Spleen (tissue), 11 donors: ENCODE measurements around the gene NPY. TPM values are rescaled to one million over a fixed set of nuclear protein-coding genes. Genes with fewer than 3 reads are reported as not detected.

Experiments used
- DNase-seq: peaks from one replicate; pipeline ENCODE4 v3.0.0-alpha.2; 2020
- H3K27ac ChIP-seq, 8 donors: fragments of 200-600 bp; sonication (generic) in 7 of 8; 1 replicate in 4 of 8; 2 replicates in 4 of 8; pipeline versions ENCODE4 v1.5.0 to v1.8.0; 2016 to 2021; ENCODE audit warnings: inconsistent platforms in 4 of 8, mild to moderate bottlenecking in 4 of 8, moderate library complexity in 1 of 8
- H3K27me3 ChIP-seq, 7 donors: fragments of 200-600 bp; sonication (generic) in 6 of 7; replicated peaks in 1 of 7; 1 replicate in 4 of 7; 2 replicates in 3 of 7; pipeline versions ENCODE4 v1.5.0 to v1.8.0; 2016 to 2021; ENCODE audit warnings: inconsistent platforms in 3 of 7, mild to moderate bottlenecking in 1 of 7
- H3K36me3 ChIP-seq, 6 donors: fragments of 200-600 bp; sonication (generic) in 5 of 6; 1 replicate in 4 of 6; 2 replicates in 2 of 6; pipeline versions ENCODE4 v1.5.0 to v1.8.0; 2016 to 2021; ENCODE audit warnings: inconsistent platforms in 2 of 6
- H3K4me1 ChIP-seq, 6 donors: fragments of 200-600 bp; sonication (generic) in 5 of 6; 1 replicate in 3 of 6; 2 replicates in 3 of 6; pipeline versions ENCODE4 v1.5.0 to v1.8.0; 2016 to 2021; ENCODE audit warnings: inconsistent platforms in 3 of 6
- H3K4me3 ChIP-seq, 8 donors: fragments of 200-600 bp; sonication (generic) in 7 of 8; 1 replicate in 4 of 8; 2 replicates in 4 of 8; pipeline versions ENCODE4 v1.5.0 to v1.8.0; 2016 to 2021; ENCODE audit warnings: inconsistent platforms in 4 of 8, mild to moderate bottlenecking in 4 of 8, moderate library complexity in 2 of 8
- H3K9me3 ChIP-seq, 8 donors: fragments of 200-600 bp; sonication (generic) in 7 of 8; 1 replicate in 4 of 8; 2 replicates in 4 of 8; pipeline versions ENCODE4 v1.5.0 to v1.8.0; 2016 to 2021; ENCODE audit warnings: inconsistent platforms in 4 of 8
- POLR2A ChIP-seq, 3 donors: fragments of 450-650 bp; IDR thresholded peaks; one replicate each; pipeline ENCODE4 v1.5.1; 2017; ENCODE audit warnings: antibody characterized with exemption in 3 of 3, mild to moderate bottlenecking in 1 of 3
- POLR2AphosphoS5 ChIP-seq, 3 donors: sonication (generic); formaldehyde crosslinking; IDR thresholded peaks; one replicate each; pipeline ENCODE4 v1.5.1; 2017; ENCODE audit warnings: antibody characterized with exemption in 3 of 3
- WGBS, 5 donors: extraction: QIAGEN DNeasy Blood & Tissue Kit in 3 of 5; methylation state at CpG; one replicate each; pipeline versions ENCODE4 v1.1.5 to v1.1.7; 2013 to 2018; 5-methylcytosine and 5-hydroxymethylcytosine counted together
- intact Hi-C: fragments of 100-400 bp; cut with DNase I; formaldehyde crosslinking; loops from one replicate; pipeline ENCODE4 v1.15.0; 2023; ENCODE audit warnings: low total_unique reads
- polyA plus RNA-seq, 3 donors: library from polyadenylated mRNA; stranded (reverse); fragments of 200-250 nt; gene quantifications; one replicate each; pipeline ENCODE4 v1.2.1, GENCODE V29; 2013
- total RNA-seq, 7 donors: library from RNA; depleted of rRNA in 3 of 7; stranded (reverse); fragments of >200 nt in 3 of 7; fragmentation: NEBNext Ultra II Directional in 4 of 7; extraction: Animal tissue kit (Norgen Biotek cat#: 25700) in 4 of 7; gene quantifications; one replicate each; pipeline versions ENCODE4 v1.1.0 to v1.2.1, GENCODE V29; 2016 to 2021
- TF ChIP-seq, protein P1 (sequence below), 11 experiments: fragments of 200-600 bp in 7 of 11; fragments of 450-650 bp in 4 of 11; sonication (generic) in 4 of 11; IDR thresholded peaks in 8 of 11; conservative IDR thresholded peaks in 3 of 11; 1 replicate in 7 of 11; 2 replicates in 4 of 11; pipeline versions ENCODE4 v1.4.0 to v1.8.0; 2016 to 2021; ENCODE audit warnings: antibody characterized with exemption in 11 of 11, inconsistent platforms in 4 of 11, mild to moderate bottlenecking in 1 of 11
- donor health status: healthy with polysubstance abuse.
- donor health status: DM: no; HTN: no; CAD: no; lungs with moderate emphysema.
- donor health status: DM: no; HTN: no; CAD: no.
- donor health status: Bipolar disorder and iron deficiency.
- donor health status: healthy.
- donor health status: DM: no; HTN: no; CAD: no.
- donor health status: DM: yes; HTN: yes; CAD: no.

The NPY gene
- total and polyA plus RNA-seq, 10 donors = 0.56 to 1.1 TPM; not detected in 8

DNA sequence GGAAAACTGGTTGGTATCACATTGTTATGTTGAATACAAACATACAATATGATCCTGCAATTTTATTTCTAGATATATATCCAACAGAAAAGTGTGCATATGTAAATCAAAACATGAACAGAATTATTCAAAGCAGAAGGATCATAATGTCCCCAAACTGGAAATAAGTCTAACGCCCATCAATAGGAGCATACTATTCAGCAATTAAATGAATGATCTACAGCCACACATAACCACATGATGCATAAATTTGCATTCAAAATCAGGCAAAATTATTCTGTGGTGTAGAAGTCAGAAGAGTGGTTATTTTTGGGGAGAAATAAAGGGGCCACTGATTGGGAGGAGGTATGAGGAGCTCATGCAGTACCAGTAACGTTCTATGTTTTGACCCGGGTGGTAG, 28.6 kb downstream of the NPY start:
- DNase-seq = no peak
- Histone ChIP-seq H3K27me3 (no peaks in the 10 kb centered on the region), H3K36me3 (no peaks in the 10 kb centered on the region), H3K4me3 (no peak overlapping the region), H3K9me3 (no peaks in the 10 kb centered on the region), H3K27ac (no peak overlapping the region), H3K4me1 (no peaks in the 10 kb centered on the region)
- intact Hi-C loops = no loop called here
- WGBS, 5 donors = 86 to 98% (median 89%) methylated on average over 3 of the region's 3 CpGs
- no peak for TF ChIP-seq POLR2A (IDR thresholded peaks at IDR 0.05)
- TF ChIP-seq, protein P1, sequence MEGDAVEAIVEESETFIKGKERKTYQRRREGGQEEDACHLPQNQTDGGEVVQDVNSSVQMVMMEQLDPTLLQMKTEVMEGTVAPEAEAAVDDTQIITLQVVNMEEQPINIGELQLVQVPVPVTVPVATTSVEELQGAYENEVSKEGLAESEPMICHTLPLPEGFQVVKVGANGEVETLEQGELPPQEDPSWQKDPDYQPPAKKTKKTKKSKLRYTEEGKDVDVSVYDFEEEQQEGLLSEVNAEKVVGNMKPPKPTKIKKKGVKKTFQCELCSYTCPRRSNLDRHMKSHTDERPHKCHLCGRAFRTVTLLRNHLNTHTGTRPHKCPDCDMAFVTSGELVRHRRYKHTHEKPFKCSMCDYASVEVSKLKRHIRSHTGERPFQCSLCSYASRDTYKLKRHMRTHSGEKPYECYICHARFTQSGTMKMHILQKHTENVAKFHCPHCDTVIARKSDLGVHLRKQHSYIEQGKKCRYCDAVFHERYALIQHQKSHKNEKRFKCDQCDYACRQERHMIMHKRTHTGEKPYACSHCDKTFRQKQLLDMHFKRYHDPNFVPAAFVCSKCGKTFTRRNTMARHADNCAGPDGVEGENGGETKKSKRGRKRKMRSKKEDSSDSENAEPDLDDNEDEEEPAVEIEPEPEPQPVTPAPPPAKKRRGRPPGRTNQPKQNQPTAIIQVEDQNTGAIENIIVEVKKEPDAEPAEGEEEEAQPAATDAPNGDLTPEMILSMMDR (IDR thresholded peaks at IDR 0.05 in 8 of 11, conservative IDR thresholded peaks at IDR 0.05 in 3 of 11) = no peak
- TF ChIP-seq POLR2AphosphoS5 (IDR thresholded peaks at IDR 0.05) = no peak

GRCh38 chr7:24313777-24314176, 29.8 kb downstream of the NPY start:
- Histone ChIP-seq H3K27me3 (no peaks in the 10 kb centered on the region), H3K9me3 (no peaks in the 10 kb centered on the region), H3K4me1 (no peaks in the 10 kb centered on the region), H3K4me3 (no peak overlapping the region), H3K36me3 (no peaks in the 10 kb centered on the region), H3K27ac (no peak overlapping the region)
- 45 to 77% (median 68%) methylated on average over 3 of the region's 3 CpGs for WGBS, 5 donors
- no peak for DNase-seq
- TF ChIP-seq, protein P1 (IDR thresholded peaks at IDR 0.05 in 8 of 11, conservative IDR thresholded peaks at IDR 0.05 in 3 of 11) = no peak
- TF ChIP-seq POLR2AphosphoS5 (IDR thresholded peaks at IDR 0.05) (no peak), POLR2A (IDR thresholded peaks at IDR 0.05) (no peak)
- intact Hi-C loops = no loop called here

GRCh38 chr7:24316340-24316739, 32.4 kb downstream of the NPY start:
- Histone ChIP-seq H3K36me3 (no peaks in the 10 kb centered on the region), H3K9me3 (no peaks in the 10 kb centered on the region), H3K27me3 (peaks cover 0 to 9% (median 0%) of the 10 kb centered on the region in 7 donors), H3K4me3 (no peak overlapping the region), H3K4me1 (no peaks in the 10 kb centered on the region), H3K27ac (no peak overlapping the region)
- intact Hi-C loops = no loop called here
- no peak for DNase-seq
- WGBS, 5 donors = 79 to 91% (median 83%) methylated on average over 6 of the region's 6 CpGs
- TF ChIP-seq POLR2A (IDR thresholded peaks at IDR 0.05) (no peak), POLR2AphosphoS5 (IDR thresholded peaks at IDR 0.05) (no peak)
- TF ChIP-seq, protein P1 (IDR thresholded peaks at IDR 0.05 in 8 of 11, conservative IDR thresholded peaks at IDR 0.05 in 3 of 11) = no peak

DNA sequence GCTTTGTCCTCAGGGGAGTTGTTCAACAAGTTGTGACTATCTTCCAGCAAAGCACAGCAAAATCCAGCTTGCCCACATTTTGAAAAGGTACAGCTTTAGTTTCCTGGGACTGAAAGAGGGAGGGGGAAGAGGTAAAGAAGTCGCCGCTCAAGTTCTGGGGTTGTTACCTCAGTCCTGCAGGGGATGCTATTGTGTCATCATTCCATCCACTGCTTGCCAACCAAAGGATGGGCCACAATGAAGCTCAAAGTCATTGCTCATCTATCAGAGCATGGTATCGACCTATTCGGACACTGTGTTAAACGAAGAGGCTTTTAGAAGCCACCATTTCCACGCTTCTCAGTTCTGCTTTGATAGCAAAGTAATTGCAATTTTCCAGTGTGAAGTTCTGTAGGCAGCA, 34.3 kb downstream of the NPY start:
- Histone ChIP-seq H3K4me1 (no peaks in the 10 kb centered on the region), H3K27me3 (peaks cover 0 to 9% (median 0%) of the 10 kb centered on the region in 7 donors), H3K4me3 (no peak overlapping the region), H3K27ac (no peak overlapping the region), H3K9me3 (no peaks in the 10 kb centered on the region), H3K36me3 (no peaks in the 10 kb centered on the region)
- no peak for DNase-seq
- WGBS, 5 donors = 56 to 78% (median 66%) methylated on average over 6 of the region's 6 CpGs
- intact Hi-C loops = no loop called here
- TF ChIP-seq POLR2AphosphoS5 (IDR thresholded peaks at IDR 0.05) (no peak), POLR2A (IDR thresholded peaks at IDR 0.05) (no peak)
- TF ChIP-seq, protein P1 (IDR thresholded peaks at IDR 0.05 in 8 of 11, conservative IDR thresholded peaks at IDR 0.05 in 3 of 11) = peak in 2 of 11 experiments; percentile 28 to 29
